T47D (cell line): ENCODE measurements around the gene BBC3.
A peak's percentile ranks its signal among the peaks of the same experiment; 100 is the strongest.
"Not testable (repeated sequence)": the region's sequence is repeated elsewhere in the genome, so short reads cannot be mapped to it uniquely, and the experiment has no call there.

Experiments
- DNase-seq, 2 experiments: peaks; one replicate each; pipeline versions ENCODE4 v3.0.0 to v3.0.0-alpha.2; 2011 to 2012; ENCODE audit warnings: low read depth in 1 of 2, low spot score in 1 of 2
- JUND ChIP-seq: IDR thresholded peaks from 2 replicates; pipeline ENCODE4 v1.6.1; 2012; ENCODE audit warnings: low read depth
- in situ Hi-C: cut with HindIII; loops from 2 replicates; pipeline ENCODE4 v1.10.0; 2016; ENCODE audit warnings: low sequenced_read_pairs, low pct_unique_long_range_greater_than_20kb

BBC3 gene

GRCh38 chr19:47230921-47231214 is at the start of gene BBC3:
Gene BBC3, minus strand, starts transcription at chr19:47231199. Its CDS starts 2,768 bp downstream, at chr19:47228431.
- no peak for TF ChIP-seq JUND
- in situ Hi-C loops, result no loop called here
- no peak for DNase-seq

- no peak for TF ChIP-seq JUND
- in situ Hi-C loops, result no loop called here
Measured at GRCh38 chr19:47280183-47280797, 49.3 kb upstream of the BBC3 start.

GRCh38 chr19:47276513-47276912 is 45.5 kb upstream of the BBC3 start:
- in situ Hi-C loops, result not testable (repeated sequence)

More at GRCh38 chr19:47280183-47280797, 49.3 kb upstream of the BBC3 start:
- peak in 1 of 2 experiments; percentile 46 for DNase-seq

GRCh38 chr19:47275791-47276461 is 44.9 kb upstream of the BBC3 start:
- in situ Hi-C loops, result no loop called here
- no peak for TF ChIP-seq JUND
- no peak for DNase-seq

More at GRCh38 chr19:47276513-47276912, 45.5 kb upstream of the BBC3 start:
- DNase-seq, result not testable (repeated sequence)

GRCh38 chr19:47274891-47275761 is 44.1 kb upstream of the BBC3 start:
- in situ Hi-C loops, result no loop called here
- TF ChIP-seq JUND, result no peak
- DNase-seq, result no peak

- no peak for TF ChIP-seq JUND
- DNase-seq, result peak; percentile 86 to 95
- in situ Hi-C loops, result no loop called here
Measured at GRCh38 chr19:47274071-47274890, 43.3 kb upstream of the BBC3 start, which contains the start of gene INAFM1. Gene INAFM1, plus strand, starts transcription at chr19:47274885. Its CDS starts 35 bp downstream, at chr19:47274920.

GRCh38 chr19:47273313-47274070 is 42.5 kb upstream of the BBC3 start:
- in situ Hi-C loops, result no loop called here
- no peak for TF ChIP-seq JUND
- peak; percentile 80 to 92 for DNase-seq

GRCh38 chr19:47272448-47273312 is 41.7 kb upstream of the BBC3 start:
- in situ Hi-C loops, result no loop called here
- no peak for TF ChIP-seq JUND
- no peak for DNase-seq

- in situ Hi-C loops, result no loop called here
- no peak for TF ChIP-seq JUND
- no peak for DNase-seq
Measured at GRCh38 chr19:47271949-47272348, 41.0 kb upstream of the BBC3 start.

- no peak for TF ChIP-seq JUND
- in situ Hi-C loops, result no loop called here
- no peak for DNase-seq
Measured at GRCh38 chr19:47270408-47270807, 39.4 kb upstream of the BBC3 start.

GRCh38 chr19:47269596-47269995 is 38.6 kb upstream of the BBC3 start:
- in situ Hi-C loops, result no loop called here
- DNase-seq, result no peak
- TF ChIP-seq JUND, result no peak
